ENCODE measurements around the gene TNFRSF13B. TPM values are rescaled to one million over a fixed set of nuclear protein-coding genes. Genes with fewer than 3 reads are reported as not detected.
"Not testable (repeated sequence)": the region's sequence is repeated elsewhere in the genome, so short reads cannot be mapped to it uniquely, and the experiment has no call there.

TNFRSF13B gene
- total RNA-seq, 2 donors from 2014 or later: 2.3 TPM; not detected in 1

DNA sequence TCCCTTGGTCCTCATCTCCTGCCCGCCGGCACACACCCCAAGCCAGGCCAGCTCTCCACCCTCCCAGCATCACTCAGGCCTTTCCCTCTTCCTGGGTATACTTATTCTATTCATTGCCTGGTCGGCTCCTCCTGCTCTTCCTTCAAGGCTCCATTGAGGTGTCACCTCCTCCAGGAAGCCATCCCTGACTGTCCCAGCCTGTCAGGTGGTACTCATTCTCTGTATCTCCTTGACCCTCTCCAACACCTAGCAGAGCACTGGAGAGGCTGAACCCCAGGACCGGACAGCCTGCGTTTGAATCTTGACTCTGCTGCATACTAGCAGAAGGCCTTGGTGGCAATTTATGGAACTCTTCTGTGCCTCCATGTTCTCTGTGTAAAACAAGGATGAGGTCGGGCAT, 428 bp upstream of the TNFRSF13B start:
- ATAC-seq: no peak
- Mint-ChIP-seq H3K27me3 (peaks cover 0 to 5% of the 10 kb centered on the region in 2 donors), H3K27ac (peak overlapping the region in 1 of 2 donors; percentile 57), H3K36me3 (no peaks in the 10 kb centered on the region), H3K4me1 (ENCODE audit: low read depth in 2 of 2) (peaks cover 9 to 24% of the 10 kb centered on the region in 2 donors), H3K9me3 (no peaks in the 10 kb centered on the region), H3K4me3 (no peak overlapping the region)
- no peak for DNase-seq (ENCODE audit: low spot score)

DNA sequence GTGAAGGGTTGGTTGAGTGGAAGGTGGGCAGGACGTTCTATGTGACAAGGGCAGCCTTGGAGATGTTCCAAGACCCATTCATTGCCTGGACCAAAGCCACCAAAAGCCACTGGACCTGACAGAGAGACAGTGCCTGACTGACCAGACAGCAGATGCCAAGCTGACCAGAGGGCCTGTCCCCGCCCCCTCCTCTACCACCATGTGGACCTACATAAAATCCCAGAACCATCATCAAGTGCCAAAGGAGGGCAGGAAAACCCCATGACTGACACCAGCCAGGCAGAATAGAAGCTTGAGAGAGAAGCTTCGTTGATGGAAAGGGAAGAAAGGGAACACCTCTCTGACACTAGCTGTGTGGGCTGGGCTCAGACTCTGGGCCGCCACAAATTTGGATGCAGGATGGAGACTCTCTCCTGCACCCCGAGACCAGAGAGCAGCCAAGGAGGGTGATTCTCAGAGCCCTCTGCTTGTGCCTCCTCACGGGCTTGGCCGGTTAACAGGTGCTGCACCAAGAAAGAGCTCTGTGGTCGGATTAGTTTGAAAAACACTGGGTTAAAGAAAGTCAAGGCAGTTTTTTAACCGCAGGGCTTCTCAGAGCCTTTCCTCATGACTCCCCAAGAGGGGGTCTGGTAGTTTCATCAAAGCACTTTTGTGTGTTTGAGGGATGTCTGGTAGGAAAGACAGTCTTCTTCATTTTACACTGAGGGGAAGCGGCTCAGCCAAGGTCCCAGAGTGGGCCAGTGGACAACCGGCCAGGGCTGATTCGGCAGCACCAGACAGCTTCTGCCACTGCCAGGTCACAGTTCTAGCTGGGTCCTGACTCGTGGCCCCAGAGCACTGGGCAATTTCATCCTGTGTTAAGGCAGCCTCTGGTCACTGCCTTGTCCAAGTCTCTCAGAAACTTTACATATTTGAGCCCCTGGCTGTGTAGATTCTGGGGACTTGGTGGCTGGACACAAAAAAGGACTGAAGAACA, 1.7 kb downstream of the TNFRSF13B start:
- H3K4me1 Mint-ChIP-seq (ENCODE audit: low read depth in 2 of 2): peaks cover 0 to 3% of the 10 kb centered on the region in 2 donors
- H3K9me3 Mint-ChIP-seq: no peaks in the 10 kb centered on the region
- DNase-seq (ENCODE audit: low spot score) (no peak), ATAC-seq (no peak)
- no peak overlapping the region for H3K27ac Mint-ChIP-seq
- no peak overlapping the region for H3K4me3 Mint-ChIP-seq
- H3K27me3 Mint-ChIP-seq: peaks cover 0 to 11% of the 10 kb centered on the region in 2 donors
- H3K36me3 Mint-ChIP-seq: no peaks in the 10 kb centered on the region

DNA sequence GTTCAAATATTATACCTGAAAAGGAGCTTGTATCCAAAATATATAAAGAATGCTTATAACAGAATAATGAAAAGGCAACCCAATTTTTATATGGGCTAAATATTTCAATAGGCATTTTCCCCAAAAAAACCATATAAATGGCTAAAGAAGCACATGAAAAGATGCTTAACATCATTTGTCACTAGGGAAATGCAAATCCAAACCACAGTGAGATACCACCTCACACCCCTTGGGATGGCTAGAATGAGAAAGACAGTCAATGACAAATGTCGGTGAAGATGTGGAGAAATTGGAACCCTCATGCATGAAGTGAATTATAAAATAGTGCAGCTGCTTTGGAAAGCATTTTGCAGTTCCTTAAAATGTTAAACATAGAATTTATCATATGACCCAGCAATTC, 3.1 kb downstream of the TNFRSF13B start:
- H3K27ac Mint-ChIP-seq: no peak overlapping the region
- H3K4me3 Mint-ChIP-seq: no peak overlapping the region
- peaks cover 0 to 9% of the 10 kb centered on the region in 2 donors for H3K27me3 Mint-ChIP-seq
- no peaks in the 10 kb centered on the region for H3K4me1 Mint-ChIP-seq (ENCODE audit: low read depth in 2 of 2)
- H3K9me3 Mint-ChIP-seq: no peaks in the 10 kb centered on the region
- H3K36me3 Mint-ChIP-seq: no peaks in the 10 kb centered on the region
- DNase-seq (ENCODE audit: low spot score) (no peak), ATAC-seq (no peak)

DNA sequence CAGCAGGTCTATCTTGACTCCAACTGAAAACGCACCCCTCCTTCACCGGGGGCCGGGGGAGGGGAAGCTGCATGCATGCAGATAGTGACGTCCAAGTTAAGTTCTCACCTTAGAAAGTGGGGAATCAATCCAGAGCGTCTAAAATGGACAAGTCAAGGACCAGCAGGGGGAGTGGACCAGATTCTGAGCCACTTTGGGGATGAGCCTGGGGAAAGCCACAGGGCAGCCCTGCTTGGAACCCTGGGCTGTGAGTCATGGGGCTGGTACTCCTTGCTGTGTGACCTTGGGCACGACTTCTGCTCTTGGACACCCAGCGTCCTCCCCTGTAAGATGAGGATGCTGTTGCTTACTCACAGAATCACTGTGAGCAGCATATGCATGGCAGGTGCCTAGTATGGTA, 9.1 kb downstream of the TNFRSF13B start:
- H3K4me1 Mint-ChIP-seq (ENCODE audit: low read depth in 2 of 2): no peaks in the 10 kb centered on the region
- H3K27ac Mint-ChIP-seq: no peak overlapping the region
- no peaks in the 10 kb centered on the region for H3K36me3 Mint-ChIP-seq
- peaks cover 8 to 27% of the 10 kb centered on the region in 2 donors for H3K27me3 Mint-ChIP-seq
- no peaks in the 10 kb centered on the region for H3K9me3 Mint-ChIP-seq
- no peak overlapping the region for H3K4me3 Mint-ChIP-seq
- DNase-seq (ENCODE audit: low spot score) (no peak), ATAC-seq (no peak)

DNA sequence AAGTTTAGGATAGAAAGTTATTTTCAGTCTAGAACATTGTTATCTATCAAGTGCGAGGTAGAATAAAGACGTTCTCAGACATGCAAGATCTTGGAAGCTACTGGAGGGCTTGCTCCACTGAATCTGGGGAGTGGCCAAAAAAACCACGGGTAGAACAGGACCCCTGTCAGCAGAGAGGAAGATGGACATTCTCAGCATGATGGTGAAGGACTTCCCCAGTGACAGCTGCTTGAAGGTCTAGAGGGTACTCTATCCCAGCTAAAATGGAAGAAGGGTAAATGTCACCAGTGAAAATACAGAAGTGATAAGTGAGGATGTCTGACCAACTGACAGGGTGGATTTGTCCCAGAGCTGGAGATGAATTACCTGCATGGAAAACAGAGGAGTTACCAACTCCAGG, 10.1 kb downstream of the TNFRSF13B start:
- no peaks in the 10 kb centered on the region for H3K4me1 Mint-ChIP-seq (ENCODE audit: low read depth in 2 of 2)
- no peaks in the 10 kb centered on the region for H3K9me3 Mint-ChIP-seq
- H3K4me3 Mint-ChIP-seq: no peak overlapping the region
- no peak for ATAC-seq
- no peak for DNase-seq (ENCODE audit: low spot score)
- peak overlapping the region in 1 of 2 donors; percentile 17 for H3K27ac Mint-ChIP-seq
- H3K27me3 Mint-ChIP-seq: peaks cover 16 to 30% of the 10 kb centered on the region in 2 donors
- H3K36me3 Mint-ChIP-seq: no peaks in the 10 kb centered on the region

DNA sequence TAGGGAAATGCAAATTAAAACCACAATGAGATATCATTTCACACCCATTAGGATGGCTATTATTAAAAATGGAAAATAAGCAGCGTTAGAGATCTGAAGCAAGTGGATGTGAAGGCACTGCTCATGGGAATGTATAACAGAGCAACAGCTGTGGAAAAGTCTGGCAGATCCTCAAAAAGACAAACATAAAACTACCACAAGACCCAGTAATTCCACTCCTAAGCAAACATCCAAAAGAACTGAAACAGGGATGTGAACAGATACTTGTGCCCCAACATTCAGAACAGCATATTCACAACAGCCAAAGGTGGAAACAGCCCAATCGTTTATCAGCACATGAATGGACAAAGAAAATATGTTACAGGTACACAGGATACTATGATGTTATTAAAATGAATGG, 10.9 kb downstream of the TNFRSF13B start:
- H3K4me3 Mint-ChIP-seq; H3K27ac Mint-ChIP-seq; DNase-seq (ENCODE audit: low spot score); H3K9me3 Mint-ChIP-seq; H3K36me3 Mint-ChIP-seq; H3K4me1 Mint-ChIP-seq (ENCODE audit: low read depth in 2 of 2); ATAC-seq: not testable (repeated sequence)
- peaks cover 23 to 34% of the 10 kb centered on the region in 2 donors for H3K27me3 Mint-ChIP-seq

DNA sequence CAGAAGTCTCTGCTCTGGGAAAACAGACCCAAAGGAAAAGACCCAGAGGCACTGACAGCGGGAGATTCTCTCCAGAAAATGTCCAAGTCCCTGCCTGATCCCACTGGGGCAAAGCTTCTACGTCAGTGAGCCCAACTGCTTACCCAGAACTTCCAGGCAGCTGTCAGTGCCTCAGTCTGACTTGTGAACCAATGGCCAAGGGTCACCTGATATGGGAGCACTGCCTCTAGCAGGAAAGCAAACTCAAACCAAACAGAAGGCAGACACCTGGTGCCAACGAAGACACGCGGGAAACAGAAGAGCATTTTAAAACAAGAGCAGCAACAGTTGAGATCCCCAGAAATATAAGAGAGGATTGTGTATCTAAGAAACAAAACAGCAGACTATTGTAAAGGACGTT, 16.9 kb downstream of the TNFRSF13B start:
- H3K27me3 Mint-ChIP-seq: peaks cover 26 to 42% of the 10 kb centered on the region in 2 donors
- H3K9me3 Mint-ChIP-seq, H3K4me3 Mint-ChIP-seq: not testable (repeated sequence)

DNA sequence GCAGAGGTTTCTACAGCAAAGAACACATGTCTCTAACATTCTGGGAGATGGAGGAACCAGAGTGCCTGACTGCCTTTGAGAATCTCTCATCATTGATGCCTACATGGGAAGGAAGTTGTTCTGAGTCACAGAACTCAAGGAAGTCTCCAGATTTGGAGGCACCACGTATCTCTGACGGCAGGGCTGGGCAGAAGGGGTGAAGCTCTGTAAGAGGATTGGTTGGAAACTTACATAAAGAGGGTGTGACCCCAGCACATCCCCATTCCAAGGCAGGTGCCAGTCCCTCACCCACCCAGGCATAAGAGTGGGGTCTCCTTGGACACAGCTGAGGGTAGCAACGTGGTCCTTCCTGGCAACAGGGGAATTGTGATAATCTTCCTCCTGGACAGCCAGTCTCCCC, 17.4 kb downstream of the TNFRSF13B start:
- no peak for DNase-seq (ENCODE audit: low spot score)
- Mint-ChIP-seq H3K27ac (no peak overlapping the region), H3K4me1 (ENCODE audit: low read depth in 2 of 2) (peaks cover 0 to 5% of the 10 kb centered on the region in 2 donors), H3K4me3 (no peak overlapping the region), H3K27me3 (peaks cover 26 to 40% of the 10 kb centered on the region in 2 donors), H3K36me3 (no peaks in the 10 kb centered on the region), H3K9me3 (no peaks in the 10 kb centered on the region)
- ATAC-seq: no peak

More for the DNA sequence above, 16.9 kb downstream of the TNFRSF13B start:
- not testable (repeated sequence) for H3K27ac Mint-ChIP-seq; H3K36me3 Mint-ChIP-seq; ATAC-seq; DNase-seq (ENCODE audit: low spot score); H3K4me1 Mint-ChIP-seq (ENCODE audit: low read depth in 2 of 2)

DNA sequence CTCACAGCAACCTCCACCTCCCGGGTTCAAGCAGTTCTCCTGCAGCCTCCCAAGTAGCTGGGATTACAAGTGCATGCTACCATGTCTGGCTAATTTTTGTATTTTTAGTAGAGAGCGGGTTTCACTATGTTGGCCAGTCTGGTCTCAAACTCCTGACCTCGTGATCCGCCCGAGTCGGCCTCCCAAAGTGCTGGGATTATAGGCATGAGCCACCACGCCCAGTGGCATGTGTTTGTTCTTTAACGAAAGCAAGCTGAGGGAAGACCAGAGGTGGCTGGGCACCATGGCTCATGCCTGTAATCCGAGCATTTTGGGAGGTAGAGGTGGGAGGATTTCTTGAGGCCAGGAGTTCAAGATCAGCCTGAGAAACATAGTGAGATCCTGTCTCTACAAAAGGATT, 18.1 kb downstream of the TNFRSF13B start:
- ATAC-seq (no peak), DNase-seq (ENCODE audit: low spot score) (no peak)
- no peak overlapping the region for H3K27ac Mint-ChIP-seq
- H3K4me3 Mint-ChIP-seq: no peak overlapping the region
- peaks cover 26 to 37% of the 10 kb centered on the region in 2 donors for H3K27me3 Mint-ChIP-seq
- peaks cover 4% of the 10 kb centered on the region for H3K9me3 Mint-ChIP-seq
- peaks cover 0 to 5% of the 10 kb centered on the region in 2 donors for H3K4me1 Mint-ChIP-seq (ENCODE audit: low read depth in 2 of 2)
- H3K36me3 Mint-ChIP-seq: peaks cover 6% of the 10 kb centered on the region

DNA sequence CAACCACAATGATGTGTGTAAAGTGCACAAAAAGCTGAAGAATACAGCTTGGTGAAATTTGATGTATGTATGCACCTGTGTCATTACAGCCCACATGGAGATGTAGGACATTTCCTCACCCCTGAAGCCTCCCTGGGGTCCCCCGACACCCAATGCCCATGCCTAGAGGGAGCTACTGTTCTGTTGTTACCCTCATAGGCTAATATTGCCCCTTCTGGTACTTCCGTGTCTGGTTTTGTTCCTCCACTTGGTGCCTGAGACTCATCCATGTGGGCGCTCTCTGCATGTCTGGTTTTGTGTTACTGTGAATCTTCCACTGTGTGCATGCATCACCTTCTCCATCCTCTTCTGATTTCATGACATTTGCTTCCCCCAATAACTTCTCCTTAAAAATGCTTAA, 18.6 kb downstream of the TNFRSF13B start:
- H3K36me3 Mint-ChIP-seq: peaks cover 10% of the 10 kb centered on the region
- no peak overlapping the region for H3K27ac Mint-ChIP-seq
- peaks cover 0 to 5% of the 10 kb centered on the region in 2 donors for H3K4me1 Mint-ChIP-seq (ENCODE audit: low read depth in 2 of 2)

DNA sequence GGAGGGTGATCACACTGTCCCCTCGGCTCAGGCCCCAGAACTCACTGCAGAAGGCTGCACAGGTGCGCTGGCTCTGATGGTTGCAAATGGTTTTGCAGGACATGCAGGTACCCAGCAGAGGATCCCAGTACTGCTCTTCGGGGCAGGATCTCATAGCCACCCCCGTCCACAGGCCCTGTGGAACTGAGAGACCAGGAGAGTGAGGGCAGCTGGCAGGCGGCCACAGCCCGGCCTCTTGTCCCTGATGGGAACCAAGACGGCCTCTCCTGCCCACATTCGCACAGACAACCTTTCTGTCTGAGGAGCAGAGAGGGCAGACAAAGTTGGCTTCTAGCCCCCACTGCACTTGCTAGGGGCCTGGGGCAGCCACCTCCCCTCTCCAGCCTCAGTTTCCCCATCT, 19.5 kb downstream of the TNFRSF13B start:
- DNase-seq (ENCODE audit: low spot score): no peak
- H3K4me1 Mint-ChIP-seq (ENCODE audit: low read depth in 2 of 2): peaks cover 0 to 5% of the 10 kb centered on the region in 2 donors
- H3K4me3 Mint-ChIP-seq: no peak overlapping the region
- peak in 1 of 2 donors; percentile 48 for ATAC-seq
- H3K9me3 Mint-ChIP-seq: peaks cover 7% of the 10 kb centered on the region
- peaks cover 10% of the 10 kb centered on the region for H3K36me3 Mint-ChIP-seq
- peaks cover 25 to 32% of the 10 kb centered on the region in 2 donors for H3K27me3 Mint-ChIP-seq
- no peak overlapping the region for H3K27ac Mint-ChIP-seq

More for the DNA sequence above, 18.6 kb downstream of the TNFRSF13B start:
- H3K9me3 Mint-ChIP-seq: peaks cover 7% of the 10 kb centered on the region
- ATAC-seq (no peak), DNase-seq (ENCODE audit: low spot score) (no peak)
- peaks cover 26 to 32% of the 10 kb centered on the region in 2 donors for H3K27me3 Mint-ChIP-seq
- no peak overlapping the region for H3K4me3 Mint-ChIP-seq

DNA sequence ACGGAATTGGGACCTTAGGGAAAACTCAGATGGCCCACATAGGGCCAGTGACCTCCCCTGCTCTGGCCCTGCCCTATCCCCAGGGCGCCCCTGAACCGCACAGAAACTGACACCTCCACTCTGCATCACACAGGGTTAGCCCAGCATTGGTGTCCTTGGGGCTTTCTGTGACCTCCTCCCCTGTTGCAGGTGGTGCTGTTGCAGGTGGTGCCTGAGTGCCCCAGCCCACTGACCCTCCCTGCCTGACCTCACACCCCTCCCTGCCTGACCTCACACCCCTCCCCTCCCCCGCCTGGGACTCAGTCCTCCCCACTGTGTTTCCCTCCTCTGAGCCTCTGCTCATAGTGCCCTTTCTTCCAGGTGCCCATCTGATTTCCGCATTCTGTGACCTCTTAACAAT, 21.4 kb downstream of the TNFRSF13B start:
- Mint-ChIP-seq H3K9me3 (peaks cover 7% of the 10 kb centered on the region), H3K4me3 (no peak overlapping the region)

DNA sequence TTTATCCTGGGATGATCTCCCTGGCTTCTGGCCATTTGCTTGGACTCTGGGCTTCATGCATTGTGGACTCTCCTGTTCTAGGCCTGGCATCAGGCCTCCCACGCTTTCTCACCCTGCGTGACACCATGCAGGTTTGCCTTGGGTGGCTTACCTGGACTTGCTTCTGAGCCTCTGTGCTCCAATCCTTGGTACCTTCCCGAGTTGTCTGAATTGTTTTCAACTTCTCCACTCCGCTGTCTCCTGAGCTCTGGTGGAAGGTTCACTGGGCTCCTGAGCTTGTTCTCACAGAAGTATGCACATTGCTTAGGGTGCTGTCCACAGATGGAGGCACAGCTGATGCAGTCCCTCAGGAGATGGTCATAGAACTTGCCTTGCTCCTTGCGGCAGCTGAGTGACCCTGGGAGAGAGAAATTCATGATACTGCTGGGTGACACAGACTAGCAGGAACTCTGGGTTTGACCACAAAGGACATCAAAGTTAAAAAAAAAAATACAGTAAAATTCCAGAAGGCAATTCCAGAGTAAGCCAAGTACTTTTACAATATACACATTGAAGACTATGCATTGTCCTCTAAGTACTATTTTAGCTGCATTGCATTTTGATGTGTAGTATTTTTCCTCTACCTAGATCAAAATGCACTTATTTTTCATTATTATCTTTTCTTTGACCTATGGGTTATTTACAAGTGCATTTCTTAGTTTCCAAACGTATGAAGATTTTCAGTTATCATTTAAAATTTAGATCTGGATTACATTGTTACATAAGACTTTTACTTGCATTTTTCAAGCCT, 23.1 kb downstream of the TNFRSF13B start:
- no peak for ATAC-seq
- Mint-ChIP-seq H3K36me3 (peaks cover 10% of the 10 kb centered on the region), H3K27me3 (peaks cover 0 to 13% of the 10 kb centered on the region in 2 donors), H3K9me3 (peaks cover 7% of the 10 kb centered on the region), H3K4me3 (no peak overlapping the region), H3K4me1 (ENCODE audit: low read depth in 2 of 2) (no peaks in the 10 kb centered on the region), H3K27ac (no peak overlapping the region)
- DNase-seq (ENCODE audit: low spot score): no peak

More for the DNA sequence above, 21.4 kb downstream of the TNFRSF13B start:
- DNase-seq (ENCODE audit: low spot score) (no peak), ATAC-seq (no peak)
- Mint-ChIP-seq H3K27me3 (peaks cover 6 to 23% of the 10 kb centered on the region in 2 donors), H3K27ac (no peak overlapping the region), H3K4me1 (ENCODE audit: low read depth in 2 of 2) (no peaks in the 10 kb centered on the region), H3K36me3 (peaks cover 10% of the 10 kb centered on the region)

DNA sequence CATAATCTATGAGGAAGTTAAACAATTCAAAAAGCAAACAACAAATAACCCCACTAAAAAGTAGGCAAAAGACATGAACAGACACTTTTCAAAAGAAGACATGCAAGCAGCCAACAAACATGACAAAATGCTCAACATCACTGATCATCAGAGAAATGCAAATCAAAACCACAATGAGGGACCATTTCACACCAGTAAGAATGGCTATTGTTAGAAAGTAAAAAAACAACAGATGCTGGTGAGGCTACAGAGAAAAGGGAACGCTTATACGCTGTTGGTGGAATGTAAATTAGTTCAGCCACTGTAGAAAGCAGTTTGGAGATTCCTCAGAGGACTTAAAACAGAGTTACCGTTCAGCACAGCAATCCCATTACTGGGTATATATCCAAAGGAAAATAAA, 24.4 kb downstream of the TNFRSF13B start:
- H3K27me3 Mint-ChIP-seq: peaks cover 0 to 9% of the 10 kb centered on the region in 2 donors
- H3K27ac Mint-ChIP-seq: no peak overlapping the region

More for the DNA sequence above, 24.4 kb downstream of the TNFRSF13B start:
- Mint-ChIP-seq H3K4me3 (no peak overlapping the region), H3K36me3 (peaks cover 10% of the 10 kb centered on the region), H3K9me3 (peaks cover 7% of the 10 kb centered on the region), H3K4me1 (ENCODE audit: low read depth in 2 of 2) (no peaks in the 10 kb centered on the region)
- ATAC-seq (no peak), DNase-seq (ENCODE audit: low spot score) (no peak)
